Liver (tissue), 9 donors: ENCODE data around the gene PGC. TPM values are rescaled to one million over a fixed set of nuclear protein-coding genes. Genes with fewer than 3 reads are reported as not detected.

Source experiments
- DNase-seq: peaks from one replicate; pipeline ENCODE4 v3.0.0-alpha.2; 2017; ENCODE audit warnings: low spot score
- H3K27ac ChIP-seq, 2 donors: one replicate each; pipeline ENCODE4 v1.7.0; 2013; ENCODE audit warnings: inconsistent platforms in 2 of 2, low read length in 2 of 2, control low read depth in 1 of 2, low read depth in 1 of 2, mild to moderate bottlenecking in 1 of 2
- H3K27me3 ChIP-seq, 4 donors: one replicate each; pipeline versions ENCODE4 v1.6.1 to v1.7.0; 2013; ENCODE audit warnings: low read length in 3 of 4, inconsistent platforms in 1 of 4, mild to moderate bottlenecking in 1 of 4, moderate library complexity in 1 of 4; ENCODE audit not compliant: control insufficient read depth in 4 of 4, insufficient read depth in 4 of 4
- H3K36me3 ChIP-seq, 4 donors: one replicate each; pipeline versions ENCODE4 v1.6.1 to v1.7.0; 2013; ENCODE audit warnings: low read length in 3 of 4, mild to moderate bottlenecking in 3 of 4, low read depth in 1 of 4, moderate library complexity in 1 of 4; ENCODE audit not compliant: control insufficient read depth in 4 of 4, insufficient read depth in 3 of 4
- H3K4me1 ChIP-seq, 4 donors: one replicate each; pipeline versions ENCODE4 v1.6.1 to v1.7.0; 2013; ENCODE audit warnings: low read length in 3 of 4, mild to moderate bottlenecking in 3 of 4, moderate library complexity in 1 of 4; ENCODE audit not compliant: control insufficient read depth in 4 of 4, insufficient read depth in 4 of 4
- H3K4me3 ChIP-seq, 3 donors: one replicate each; pipeline versions ENCODE4 v1.6.1 to v1.7.0; 2013; ENCODE audit warnings: low read length in 3 of 3, control low read depth in 1 of 3, low read depth in 1 of 3, mild to moderate bottlenecking in 1 of 3
- H3K9ac ChIP-seq, 2 donors: one replicate each; pipeline ENCODE4 v1.7.0; 2013; ENCODE audit warnings: low read length in 2 of 2, mild to moderate bottlenecking in 2 of 2, moderate library complexity in 2 of 2, control low read depth in 1 of 2, low read depth in 1 of 2
- H3K9me3 ChIP-seq, 4 donors: one replicate each; pipeline versions ENCODE4 v1.6.1 to v1.7.0; 2013; ENCODE audit warnings: low read length in 3 of 4; ENCODE audit not compliant: control insufficient read depth in 4 of 4
- EGR1 ChIP-seq, 2 donors: IDR thresholded peaks; 2 replicates each; pipeline ENCODE4 v1.6.1; 2016 to 2018; ENCODE audit warnings: antibody characterized with exemption in 2 of 2, low read depth in 2 of 2
- GABPA ChIP-seq, 2 donors: IDR thresholded peaks in 1 of 2; conservative IDR thresholded peaks in 1 of 2; 2 replicates each; pipeline ENCODE4 v1.6.1; 2016; ENCODE audit warnings: antibody characterized with exemption in 2 of 2, mild to moderate bottlenecking in 1 of 2, moderate library complexity in 1 of 2
- NR2F2 ChIP-seq: IDR thresholded peaks from 2 replicates; pipeline ENCODE4 v1.6.1; 2016; ENCODE audit warnings: antibody characterized with exemption
- RAD21 ChIP-seq, 2 donors: IDR thresholded peaks; 2 replicates each; pipeline ENCODE4 v1.6.1; 2016; ENCODE audit warnings: antibody characterized with exemption in 2 of 2, mild to moderate bottlenecking in 2 of 2
- RXRA ChIP-seq, 2 donors: IDR thresholded peaks; 2 replicates each; pipeline ENCODE4 v1.6.1; 2017 to 2018; ENCODE audit warnings: antibody characterized with exemption in 2 of 2, mild to moderate bottlenecking in 1 of 2
- WGBS: extraction: QIAGEN DNeasy Blood & Tissue Kit; methylation state at CpG from one replicate; pipeline ENCODE4 v1.1.7; 2013; 5-methylcytosine and 5-hydroxymethylcytosine counted together
- polyA plus RNA-seq, 2 donors: library from polyadenylated mRNA; stranded (reverse) in 1 of 2; unstranded in 1 of 2; fragments of 200-250 nt in 1 of 2; fragments of >200 nt in 1 of 2; fragmentation: Nextera tagmentation in 1 of 2; extraction: Ambion mirVana in 1 of 2; gene quantifications; one replicate each; pipeline versions ENCODE4 v1.2.1 to v1.2.3, GENCODE V29; 2013 to 2015
- total RNA-seq, 2 donors: library from RNA; depleted of rRNA; stranded (reverse); fragments of >200 nt; gene quantifications; one replicate each; pipeline ENCODE4 v1.2.3, GENCODE V29; 2014
- TF ChIP-seq, protein P1 (sequence below): fragments of 150-350 bp; IDR thresholded peaks from 2 replicates; pipeline ENCODE4 v1.5.1; 2017; ENCODE audit warnings: improper control_type of control experiment, low read depth, low read length; ENCODE audit not compliant: missing input control
- TF ChIP-seq, protein P2 (sequence below): IDR thresholded peaks from 2 replicates; pipeline ENCODE4 v1.6.1; 2016; ENCODE audit warnings: antibody characterized with exemption
- TF ChIP-seq, protein P3 (sequence below): IDR thresholded peaks from 2 replicates; pipeline ENCODE4 v1.6.1; 2016; ENCODE audit warnings: antibody characterized with exemption, mild to moderate bottlenecking
- TF ChIP-seq, protein P4 (sequence below): IDR thresholded peaks from 2 replicates; pipeline ENCODE4 v1.6.1; 2016; ENCODE audit warnings: antibody characterized with exemption
- donor health status: healthy.
- donor health status: healthy.
- donor health status: healthy.
- donor health status: healthy.
- donor health status: healthy.

The PGC gene
- total and polyA plus RNA-seq, 4 donors, result 0.05 to 0.18 TPM; not detected in 2

DNA sequence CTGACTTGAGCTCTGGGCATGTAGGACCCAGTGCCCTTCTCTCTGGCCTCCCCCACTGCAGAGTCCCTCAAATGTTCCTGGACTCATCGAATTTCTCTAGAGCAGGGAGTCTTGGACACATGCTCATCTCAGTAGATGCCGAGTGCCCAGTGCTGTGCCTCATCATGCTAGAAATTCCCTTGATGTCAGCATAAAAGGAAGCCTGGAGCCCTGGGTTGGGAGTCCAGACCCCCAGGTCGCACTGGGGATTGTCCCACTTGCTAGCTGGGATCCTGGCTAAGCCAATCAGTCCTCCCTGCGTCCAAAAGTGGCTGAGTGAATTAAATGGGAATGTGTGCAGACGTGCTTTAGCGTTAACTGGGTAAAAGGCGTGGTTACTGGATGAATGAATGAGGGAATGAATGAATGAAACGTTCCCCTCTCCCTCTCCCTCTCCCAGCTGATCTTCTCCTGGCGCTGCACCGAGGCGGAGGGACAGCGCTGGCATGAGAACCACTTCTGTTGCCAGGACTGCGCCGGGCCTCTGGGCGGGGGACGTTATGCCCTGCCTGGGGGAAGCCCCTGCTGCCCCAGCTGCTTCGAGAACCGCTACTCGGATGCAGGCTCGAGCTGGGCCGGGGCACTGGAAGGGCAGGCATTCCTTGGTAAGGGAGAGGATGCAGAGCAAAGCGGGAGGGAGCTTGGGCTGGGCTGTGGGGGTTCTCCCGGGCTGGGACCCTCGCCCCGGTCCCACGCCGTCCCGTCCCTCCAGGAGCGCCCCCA lies 38.7 kb upstream of the PGC start (continued):
- TF ChIP-seq, protein P1, sequence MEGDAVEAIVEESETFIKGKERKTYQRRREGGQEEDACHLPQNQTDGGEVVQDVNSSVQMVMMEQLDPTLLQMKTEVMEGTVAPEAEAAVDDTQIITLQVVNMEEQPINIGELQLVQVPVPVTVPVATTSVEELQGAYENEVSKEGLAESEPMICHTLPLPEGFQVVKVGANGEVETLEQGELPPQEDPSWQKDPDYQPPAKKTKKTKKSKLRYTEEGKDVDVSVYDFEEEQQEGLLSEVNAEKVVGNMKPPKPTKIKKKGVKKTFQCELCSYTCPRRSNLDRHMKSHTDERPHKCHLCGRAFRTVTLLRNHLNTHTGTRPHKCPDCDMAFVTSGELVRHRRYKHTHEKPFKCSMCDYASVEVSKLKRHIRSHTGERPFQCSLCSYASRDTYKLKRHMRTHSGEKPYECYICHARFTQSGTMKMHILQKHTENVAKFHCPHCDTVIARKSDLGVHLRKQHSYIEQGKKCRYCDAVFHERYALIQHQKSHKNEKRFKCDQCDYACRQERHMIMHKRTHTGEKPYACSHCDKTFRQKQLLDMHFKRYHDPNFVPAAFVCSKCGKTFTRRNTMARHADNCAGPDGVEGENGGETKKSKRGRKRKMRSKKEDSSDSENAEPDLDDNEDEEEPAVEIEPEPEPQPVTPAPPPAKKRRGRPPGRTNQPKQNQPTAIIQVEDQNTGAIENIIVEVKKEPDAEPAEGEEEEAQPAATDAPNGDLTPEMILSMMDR, result no peak
- no peak for TF ChIP-seq NR2F2
- no peak for TF ChIP-seq RXRA (IDR thresholded peaks at IDR 0.05)

DNA sequence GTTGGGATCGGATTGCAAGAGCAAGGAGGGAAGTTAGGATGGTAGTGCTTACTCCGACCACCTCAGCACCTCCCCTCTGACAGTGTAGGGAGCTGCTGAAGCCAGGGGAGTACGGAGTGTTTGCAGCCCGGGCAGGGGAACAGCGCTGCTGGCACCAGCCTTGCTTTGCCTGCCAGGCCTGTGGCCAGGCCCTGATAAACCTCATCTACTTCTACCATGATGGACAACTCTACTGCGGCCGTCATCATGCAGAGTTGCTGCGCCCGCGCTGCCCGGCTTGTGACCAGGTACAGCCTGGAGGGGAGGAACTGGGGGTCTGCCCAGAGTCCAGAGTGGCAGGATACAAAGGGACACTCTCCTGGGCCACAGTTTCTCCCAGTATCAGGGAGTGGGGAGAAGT lies 38.1 kb upstream of the PGC start:
- no peak overlapping the region for H3K9ac ChIP-seq
- no peak for DNase-seq
- H3K27ac ChIP-seq, result no peak overlapping the region
- H3K4me1 ChIP-seq, result peaks cover 9 to 35% (median 25%) of the 10 kb centered on the region in 4 donors
- no peak overlapping the region for H3K4me3 ChIP-seq
- H3K27me3 ChIP-seq, result no peaks in the 10 kb centered on the region
- 87% methylated on average over 11 of the region's 11 CpGs for WGBS
- TF ChIP-seq RAD21 (IDR thresholded peaks at IDR 0.05), result no peak
- no peak for TF ChIP-seq EGR1 (IDR thresholded peaks at IDR 0.05; ENCODE audit: low read depth in 2 of 2)
- peaks cover 0 to 11% (median 9%) of the 10 kb centered on the region in 4 donors for H3K36me3 ChIP-seq
- H3K9me3 ChIP-seq, result no peaks in the 10 kb centered on the region

DNA sequence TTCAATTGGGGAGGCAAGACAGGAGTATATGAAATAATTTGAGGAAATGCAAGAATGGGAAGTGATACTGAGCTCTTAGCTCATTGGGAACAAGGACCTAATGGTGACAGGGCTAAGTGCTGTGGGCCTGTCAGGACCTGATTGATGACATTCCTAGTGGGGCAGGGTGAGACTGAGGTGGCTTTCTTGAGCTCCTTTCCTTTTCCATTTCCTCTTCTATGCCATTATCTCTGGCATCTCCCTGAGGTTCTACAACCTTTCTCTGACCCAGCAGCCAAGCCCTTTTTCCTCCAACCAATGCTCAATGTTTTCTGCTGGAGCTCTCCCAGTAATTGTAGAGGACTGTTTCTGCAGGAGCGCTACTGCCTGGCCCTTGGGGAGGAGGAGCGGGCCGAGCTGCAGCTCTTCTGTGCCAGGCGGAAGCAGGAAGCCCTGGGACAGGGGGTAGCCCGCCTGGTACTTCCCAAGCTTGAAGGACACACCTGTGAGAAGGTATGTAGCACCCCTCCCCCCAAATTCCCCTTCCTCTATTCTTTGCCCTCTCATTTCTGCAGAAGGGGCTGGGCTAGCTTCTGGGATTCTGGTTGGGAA lies 37.5 kb upstream of the PGC start:
- H3K4me3 ChIP-seq, result no peak overlapping the region

More for the DNA sequence above, 37.5 kb upstream of the PGC start:
- H3K9me3 ChIP-seq, result no peaks in the 10 kb centered on the region
- 81% methylated on average over 5 of the region's 5 CpGs for WGBS
- TF ChIP-seq, protein P2, sequence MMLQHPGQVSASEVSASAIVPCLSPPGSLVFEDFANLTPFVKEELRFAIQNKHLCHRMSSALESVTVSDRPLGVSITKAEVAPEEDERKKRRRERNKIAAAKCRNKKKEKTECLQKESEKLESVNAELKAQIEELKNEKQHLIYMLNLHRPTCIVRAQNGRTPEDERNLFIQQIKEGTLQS, result no peak
- TF ChIP-seq, protein P3, sequence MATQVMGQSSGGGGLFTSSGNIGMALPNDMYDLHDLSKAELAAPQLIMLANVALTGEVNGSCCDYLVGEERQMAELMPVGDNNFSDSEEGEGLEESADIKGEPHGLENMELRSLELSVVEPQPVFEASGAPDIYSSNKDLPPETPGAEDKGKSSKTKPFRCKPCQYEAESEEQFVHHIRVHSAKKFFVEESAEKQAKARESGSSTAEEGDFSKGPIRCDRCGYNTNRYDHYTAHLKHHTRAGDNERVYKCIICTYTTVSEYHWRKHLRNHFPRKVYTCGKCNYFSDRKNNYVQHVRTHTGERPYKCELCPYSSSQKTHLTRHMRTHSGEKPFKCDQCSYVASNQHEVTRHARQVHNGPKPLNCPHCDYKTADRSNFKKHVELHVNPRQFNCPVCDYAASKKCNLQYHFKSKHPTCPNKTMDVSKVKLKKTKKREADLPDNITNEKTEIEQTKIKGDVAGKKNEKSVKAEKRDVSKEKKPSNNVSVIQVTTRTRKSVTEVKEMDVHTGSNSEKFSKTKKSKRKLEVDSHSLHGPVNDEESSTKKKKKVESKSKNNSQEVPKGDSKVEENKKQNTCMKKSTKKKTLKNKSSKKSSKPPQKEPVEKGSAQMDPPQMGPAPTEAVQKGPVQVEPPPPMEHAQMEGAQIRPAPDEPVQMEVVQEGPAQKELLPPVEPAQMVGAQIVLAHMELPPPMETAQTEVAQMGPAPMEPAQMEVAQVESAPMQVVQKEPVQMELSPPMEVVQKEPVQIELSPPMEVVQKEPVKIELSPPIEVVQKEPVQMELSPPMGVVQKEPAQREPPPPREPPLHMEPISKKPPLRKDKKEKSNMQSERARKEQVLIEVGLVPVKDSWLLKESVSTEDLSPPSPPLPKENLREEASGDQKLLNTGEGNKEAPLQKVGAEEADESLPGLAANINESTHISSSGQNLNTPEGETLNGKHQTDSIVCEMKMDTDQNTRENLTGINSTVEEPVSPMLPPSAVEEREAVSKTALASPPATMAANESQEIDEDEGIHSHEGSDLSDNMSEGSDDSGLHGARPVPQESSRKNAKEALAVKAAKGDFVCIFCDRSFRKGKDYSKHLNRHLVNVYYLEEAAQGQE, result no peak
- no peak for TF ChIP-seq RAD21 (IDR thresholded peaks at IDR 0.05)
- no peak for TF ChIP-seq GABPA (IDR thresholded peaks at IDR 0.05 in 1 of 2, conservative IDR thresholded peaks at IDR 0.05 in 1 of 2)
- TF ChIP-seq, protein P1, result no peak
- TF ChIP-seq NR2F2, result no peak
- TF ChIP-seq RXRA (IDR thresholded peaks at IDR 0.05), result no peak
- TF ChIP-seq, protein P4, sequence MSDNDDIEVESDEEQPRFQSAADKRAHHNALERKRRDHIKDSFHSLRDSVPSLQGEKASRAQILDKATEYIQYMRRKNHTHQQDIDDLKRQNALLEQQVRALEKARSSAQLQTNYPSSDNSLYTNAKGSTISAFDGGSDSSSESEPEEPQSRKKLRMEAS, result no peak
- H3K27me3 ChIP-seq, result no peaks in the 10 kb centered on the region
- no peak for DNase-seq
- H3K4me1 ChIP-seq, result peaks cover 9 to 35% (median 25%) of the 10 kb centered on the region in 4 donors
- H3K27ac ChIP-seq, result no peak overlapping the region
- H3K9ac ChIP-seq, result no peak overlapping the region
- peaks cover 0 to 5% (median 4%) of the 10 kb centered on the region in 4 donors for H3K36me3 ChIP-seq
